Hippocampal formation (tissue), 2 donors: ENCODE measurements around the gene LRRC55.

ENCODE experiments used
- DNase-seq, 2 donors: peaks; one replicate each; lab custom pipeline; 2025; lab: John Stamatoyannopoulos, UW

Gene LRRC55

GRCh38 chr11:57237204-57237681 lies 55.5 kb downstream of the LRRC55 start, which contains the start of gene APLNR:
Gene APLNR (minus strand): TSS chr11:57237250. CDS start chr11:57237004, 246 bp downstream.
- DNase-seq, result no peak

- no peak for DNase-seq
Observed at GRCh38 chr11:57239348-57239747, 57.6 kb downstream of the LRRC55 start.

- DNase-seq, result no peak
Observed at GRCh38 chr11:57240007-57240406, 58.3 kb downstream of the LRRC55 start.

- DNase-seq, result no peak
Observed at GRCh38 chr11:57240757-57241156, 59.0 kb downstream of the LRRC55 start.
